Loucy (cell line): ENCODE results near the gene UTS2.

Experiments
- CTCF ChIP-seq: fragments of 200-600 bp; sonication (generic); conservative IDR thresholded peaks from 2 replicates; pipeline ENCODE4 v1.5.1; 2014; ENCODE audit warnings: mild to moderate bottlenecking, antibody characterized with exemption, low read length
- EZH2phosphoT487 ChIP-seq: fragments of 200-600 bp; IDR thresholded peaks from 2 replicates; pipeline ENCODE4 v1.6.1; 2018; ENCODE audit warnings: antibody characterized with exemption, mild to moderate bottlenecking, moderate library complexity, borderline replicate concordance

GRCh38 chr1:7873801-7874795 is 21.2 kb upstream of the UTS2 start:
- no peak for TF ChIP-seq CTCF
- TF ChIP-seq EZH2phosphoT487, result no peak
